Keratinocyte (primary cell): ENCODE data around the gene R3HDM4.

Experiments
- CTCF ChIP-seq, 3 experiments: IDR thresholded peaks in 1 of 3; conservative IDR thresholded peaks in 1 of 3; optimal IDR thresholded peaks in 1 of 3; 2 replicates in 2 of 3; 3 replicates in 1 of 3; pipeline versions ENCODE3 to v1.5.1; 2011; ENCODE audit warnings: low read length in 3 of 3, mild to moderate bottlenecking in 3 of 3, moderate library complexity in 2 of 3, control low read depth in 1 of 3, inconsistent platforms in 1 of 3; ENCODE audit not compliant: insufficient read depth in 2 of 3; ENCODE audit errors: extremely low read depth in 1 of 3
- EZH2 ChIP-seq: IDR thresholded peaks from one replicate; pipeline ENCODE4 v1.6.1; 2012; ENCODE audit warnings: inconsistent platforms, mild to moderate bottlenecking, low read length, moderate library complexity

GRCh38 chr19:900302-901111 is 12.5 kb downstream of the R3HDM4 start:
- no peak for TF ChIP-seq CTCF (optimal IDR thresholded peaks at IDR 0.05 in 1 of 3, IDR thresholded peaks at IDR 0.05 in 1 of 3, conservative IDR thresholded peaks at IDR 0.05 in 1 of 3; ENCODE audit: extremely low read depth in 1 of 3, insufficient read depth in 2 of 3, low read length in 3 of 3)
- TF ChIP-seq EZH2, result no peak
